Rectal smooth muscle tissue (tissue), 1 donor: Measurements from ENCODE around the gene ABO.

Experiments used
- H3K27ac ChIP-seq: one replicate; pipeline ENCODE4 v1.7.0; 2013; ENCODE audit warnings: low read depth, low read length, inconsistent platforms
- H3K27me3 ChIP-seq: one replicate; pipeline ENCODE4 v1.7.0; 2013; ENCODE audit warnings: low read length; ENCODE audit not compliant: control insufficient read depth, insufficient read depth
- H3K36me3 ChIP-seq: one replicate; pipeline ENCODE4 v1.7.0; 2013; ENCODE audit warnings: low read length; ENCODE audit not compliant: control insufficient read depth, insufficient read depth
- H3K4me1 ChIP-seq: one replicate; pipeline ENCODE4 v1.7.0; 2013; ENCODE audit warnings: low read length; ENCODE audit not compliant: control insufficient read depth, insufficient read depth
- H3K4me3 ChIP-seq: one replicate; pipeline ENCODE4 v1.7.0; 2013; ENCODE audit warnings: low read length
- H3K9ac ChIP-seq: one replicate; pipeline ENCODE4 v1.7.0; 2013; ENCODE audit warnings: low read length

The ABO gene

DNA sequence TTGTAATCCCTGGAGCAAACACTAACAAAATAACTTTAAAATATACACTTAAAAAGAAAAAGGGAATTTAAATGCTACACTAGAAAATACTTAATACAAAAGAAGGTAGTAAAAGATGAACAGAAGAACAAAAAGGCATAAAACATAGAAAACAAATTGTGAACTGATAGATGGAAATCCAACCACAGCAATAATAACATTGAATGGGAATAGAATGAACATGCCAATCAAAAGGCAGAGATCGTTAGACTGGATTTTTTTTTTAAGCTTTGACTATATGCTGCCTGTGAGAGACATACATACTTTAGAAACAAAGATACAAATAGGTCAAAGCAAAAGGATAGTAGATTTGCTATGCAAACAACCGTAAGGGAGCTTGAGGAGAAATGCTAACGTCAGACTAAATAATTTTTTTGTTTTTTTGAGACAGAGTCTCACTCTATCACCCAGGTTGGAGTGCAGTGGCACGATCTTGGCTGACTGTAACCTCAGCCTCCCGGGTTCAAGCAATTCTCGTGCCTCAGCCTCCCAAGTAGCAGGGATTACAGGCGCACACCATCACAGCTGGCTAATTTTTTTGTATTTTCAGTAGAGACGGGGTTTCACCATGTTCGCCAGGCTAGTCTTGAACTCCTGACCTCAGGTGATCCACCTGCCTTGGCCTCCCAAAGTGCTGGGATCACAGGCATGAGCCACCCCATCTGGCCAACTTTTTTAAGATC, 6.5 kb downstream of the ABO start:
- no peaks in the 10 kb centered on the region for H3K27me3 ChIP-seq
- H3K4me3 ChIP-seq: no peak overlapping the region
- no peaks in the 10 kb centered on the region for H3K36me3 ChIP-seq
- no peaks in the 10 kb centered on the region for H3K4me1 ChIP-seq
- no peak overlapping the region for H3K9ac ChIP-seq
- no peak overlapping the region for H3K27ac ChIP-seq

DNA sequence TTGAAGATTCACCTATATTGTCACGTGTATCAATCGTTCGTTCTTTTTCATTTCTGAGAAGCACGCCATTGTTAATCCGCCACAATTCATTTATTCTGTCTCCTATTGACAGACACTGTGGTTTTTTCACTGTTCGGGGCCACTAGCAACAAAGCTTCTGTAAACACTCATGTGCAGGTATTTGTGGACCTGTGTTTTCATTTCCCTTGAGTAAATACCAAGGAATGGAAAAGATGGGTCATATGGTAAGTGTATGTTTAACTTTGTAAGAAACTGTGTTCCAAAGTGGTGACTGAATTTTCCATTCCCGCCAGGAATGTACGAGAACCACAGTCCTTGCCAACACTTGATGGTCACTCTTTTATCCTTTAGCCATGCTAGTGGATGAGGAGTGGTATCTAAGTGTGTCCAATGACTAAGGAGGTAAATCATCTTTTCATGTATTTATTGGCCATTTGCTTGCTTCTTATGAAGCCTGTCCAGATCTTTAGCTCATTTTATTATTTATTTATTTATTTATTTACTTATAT, 10.7 kb downstream of the ABO start:
- no peaks in the 10 kb centered on the region for H3K4me1 ChIP-seq
- no peak overlapping the region for H3K27ac ChIP-seq
- no peak overlapping the region for H3K4me3 ChIP-seq
- peaks cover 3% of the 10 kb centered on the region for H3K36me3 ChIP-seq
- H3K27me3 ChIP-seq: no peaks in the 10 kb centered on the region
- H3K9ac ChIP-seq: no peak overlapping the region

GRCh38 chr9:133263557-133263956, 11.4 kb downstream of the ABO start:
- H3K9ac ChIP-seq: no peak overlapping the region
- no peak overlapping the region for H3K27ac ChIP-seq

DNA sequence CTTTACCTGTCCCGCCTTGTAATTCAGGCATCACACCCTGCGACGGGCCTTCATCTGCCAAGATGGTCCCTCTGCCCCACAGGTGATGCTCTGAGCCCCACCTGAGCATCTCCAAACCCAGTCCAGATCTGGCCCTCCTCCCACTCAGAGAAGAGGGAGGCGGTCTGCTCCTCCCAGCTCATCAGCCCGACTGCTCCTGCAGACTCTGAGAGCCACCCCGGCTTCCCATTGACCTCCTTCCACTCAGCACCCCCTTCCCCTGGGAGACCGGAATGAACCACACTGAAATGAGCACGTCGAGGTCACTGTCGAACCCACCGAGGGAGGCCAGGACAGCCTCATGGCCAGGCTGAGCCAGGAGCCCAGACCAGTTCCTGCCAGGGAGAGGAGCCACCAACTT, 12.8 kb downstream of the ABO start:
- H3K27ac ChIP-seq: no peak overlapping the region
- peaks cover 3% of the 10 kb centered on the region for H3K36me3 ChIP-seq
- H3K4me3 ChIP-seq: no peak overlapping the region
- no peaks in the 10 kb centered on the region for H3K27me3 ChIP-seq
- no peaks in the 10 kb centered on the region for H3K4me1 ChIP-seq
- no peak overlapping the region for H3K9ac ChIP-seq

More at GRCh38 chr9:133263557-133263956, 11.4 kb downstream of the ABO start:
- H3K4me3 ChIP-seq: no peak overlapping the region
- H3K36me3 ChIP-seq: peaks cover 3% of the 10 kb centered on the region
- no peaks in the 10 kb centered on the region for H3K27me3 ChIP-seq
- no peaks in the 10 kb centered on the region for H3K4me1 ChIP-seq

DNA sequence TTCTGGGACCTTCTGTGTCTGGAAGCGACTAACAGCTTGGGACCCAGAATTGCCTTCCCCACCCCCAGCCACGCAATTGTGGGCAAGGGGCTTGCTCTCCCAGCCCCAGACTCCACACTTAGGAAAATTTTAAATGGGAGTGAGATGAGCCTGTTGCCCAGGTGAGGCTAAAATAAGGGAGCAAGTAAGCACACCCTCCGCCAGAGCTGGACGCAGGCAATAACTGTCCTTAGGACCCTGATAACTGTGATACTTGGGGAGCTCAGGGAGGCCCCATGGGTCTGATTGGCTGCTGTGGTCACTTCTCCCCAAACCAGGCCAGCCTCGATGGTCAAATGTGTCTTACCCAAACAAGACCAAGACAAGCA, 13.3 kb downstream of the ABO start:
- Histone ChIP-seq H3K36me3 (peaks cover 3% of the 10 kb centered on the region), H3K27me3 (no peaks in the 10 kb centered on the region), H3K9ac (no peak overlapping the region), H3K4me3 (no peak overlapping the region), H3K4me1 (no peaks in the 10 kb centered on the region), H3K27ac (no peak overlapping the region)

- no peak overlapping the region for H3K27ac ChIP-seq
- no peaks in the 10 kb centered on the region for H3K27me3 ChIP-seq
- no peak overlapping the region for H3K9ac ChIP-seq
- peaks cover 3% of the 10 kb centered on the region for H3K36me3 ChIP-seq
- H3K4me3 ChIP-seq: no peak overlapping the region
- H3K4me1 ChIP-seq: no peaks in the 10 kb centered on the region
Measured at GRCh38 chr9:133261103-133261752, 13.8 kb downstream of the ABO start.

DNA sequence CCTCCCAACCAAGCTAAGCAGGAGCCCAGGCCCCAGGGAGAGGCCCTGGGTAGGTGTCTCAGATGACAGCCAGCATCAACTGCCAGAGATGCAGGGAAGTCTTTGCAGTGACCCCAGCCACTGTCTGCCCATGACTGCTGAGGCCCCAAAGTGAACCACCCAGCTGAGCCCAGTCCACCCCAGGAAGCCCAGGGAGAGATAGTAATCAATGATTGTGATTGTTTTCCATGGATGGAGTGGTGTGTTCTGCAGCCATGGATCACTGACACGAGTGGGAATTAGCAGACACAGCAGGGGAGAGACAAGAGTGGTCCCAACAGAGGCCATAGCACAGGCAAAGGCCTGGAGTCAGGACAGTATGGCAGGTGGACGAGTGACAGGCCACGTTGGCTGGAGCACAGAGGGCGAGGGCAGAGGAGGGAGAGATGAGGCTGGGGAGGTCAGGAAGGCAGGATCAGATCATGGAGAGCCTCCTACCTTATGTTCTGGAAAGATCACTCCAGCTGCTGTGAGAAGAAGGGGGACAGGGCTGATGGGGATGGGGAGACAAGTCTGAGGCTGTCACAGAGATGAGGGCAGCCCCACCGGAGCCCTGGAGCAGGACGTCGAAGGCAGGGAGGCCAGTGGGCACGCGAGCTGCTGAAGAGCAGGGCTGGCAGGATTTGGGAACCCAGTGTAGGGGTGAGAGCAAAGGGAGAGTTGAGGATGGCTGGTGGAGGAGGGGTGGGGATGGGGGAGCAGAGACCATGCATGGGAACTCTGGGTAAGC, 14.5 kb downstream of the ABO start:
- H3K9ac ChIP-seq: no peak overlapping the region

GRCh38 chr9:133258061-133259015, 16.7 kb downstream of the ABO start:
- Histone ChIP-seq H3K4me3 (no peak overlapping the region), H3K4me1 (no peaks in the 10 kb centered on the region), H3K36me3 (peaks cover 3% of the 10 kb centered on the region), H3K9ac (no peak overlapping the region), H3K27me3 (no peaks in the 10 kb centered on the region), H3K27ac (no peak overlapping the region)

More for the DNA sequence above, 14.5 kb downstream of the ABO start:
- H3K36me3 ChIP-seq: peaks cover 3% of the 10 kb centered on the region
- no peak overlapping the region for H3K4me3 ChIP-seq
- H3K27ac ChIP-seq: no peak overlapping the region
- no peaks in the 10 kb centered on the region for H3K27me3 ChIP-seq
- no peaks in the 10 kb centered on the region for H3K4me1 ChIP-seq

DNA sequence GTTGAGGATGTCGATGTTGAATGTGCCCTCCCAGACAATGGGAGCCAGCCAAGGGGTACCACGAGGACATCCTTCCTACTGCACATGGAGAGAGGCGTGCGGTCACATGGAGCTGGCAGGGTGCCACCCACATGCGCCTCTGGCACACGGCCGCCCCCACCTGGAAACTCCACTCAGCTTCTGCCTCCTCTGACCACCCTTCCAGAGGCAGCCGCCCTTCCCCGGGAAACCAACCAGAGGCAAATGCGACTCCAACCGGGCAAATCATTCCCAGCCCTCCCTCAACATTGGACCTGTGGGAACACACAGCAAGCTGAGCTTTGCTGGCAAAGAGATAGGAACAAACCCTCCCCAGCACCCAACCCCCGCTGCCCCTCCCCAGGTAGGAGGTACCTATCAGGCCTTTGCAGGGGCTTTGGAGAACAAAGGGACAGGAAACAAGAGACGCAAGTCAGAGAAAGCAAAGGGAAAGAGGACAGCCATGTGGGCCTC, 17.5 kb downstream of the ABO start:
- H3K9ac ChIP-seq: no peak overlapping the region
- H3K4me3 ChIP-seq: no peak overlapping the region
- no peak overlapping the region for H3K27ac ChIP-seq
- H3K27me3 ChIP-seq: no peaks in the 10 kb centered on the region
- H3K36me3 ChIP-seq: peaks cover 3% of the 10 kb centered on the region
- H3K4me1 ChIP-seq: no peaks in the 10 kb centered on the region

DNA sequence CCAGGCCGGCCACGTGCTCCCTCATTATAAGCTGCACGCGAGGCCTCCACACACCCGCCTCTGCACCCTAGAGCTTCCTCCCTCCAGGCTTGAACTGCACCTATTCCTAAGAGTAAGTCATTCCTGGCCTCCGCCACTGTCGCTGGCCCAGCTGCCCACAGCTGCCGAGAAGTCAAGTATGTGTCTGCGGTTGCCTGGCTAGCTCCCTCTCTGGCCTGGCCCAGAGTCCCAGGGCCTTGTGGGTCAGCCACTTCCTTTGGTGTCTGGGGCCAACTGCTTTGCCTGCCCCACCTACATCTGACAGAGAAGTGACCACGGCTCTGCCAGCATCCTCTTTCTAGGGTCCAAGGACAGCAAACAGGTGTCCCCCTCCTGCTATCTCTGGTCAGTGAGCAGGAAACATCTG, 18.3 kb downstream of the ABO start:
- Histone ChIP-seq H3K27me3 (no peaks in the 10 kb centered on the region), H3K4me3 (no peak overlapping the region), H3K9ac (no peak overlapping the region), H3K4me1 (no peaks in the 10 kb centered on the region), H3K27ac (no peak overlapping the region), H3K36me3 (peaks cover 3% of the 10 kb centered on the region)

DNA sequence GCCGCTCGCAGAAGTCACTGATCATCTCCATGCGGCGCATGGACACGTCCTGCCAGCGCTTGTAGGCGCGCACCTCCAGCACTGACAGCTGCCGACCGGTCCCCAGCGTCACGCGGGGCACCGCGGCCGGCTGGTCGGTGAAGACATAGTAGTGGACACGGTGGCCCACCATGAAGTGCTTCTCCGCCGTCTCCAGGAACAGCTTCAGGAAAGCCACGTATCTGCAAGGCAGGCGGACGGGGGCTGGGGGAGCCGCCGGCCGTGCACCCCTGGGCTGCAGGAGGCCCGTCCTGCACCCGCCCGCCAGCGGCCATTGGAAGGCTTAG, 18.9 kb downstream of the ABO start:
- no peaks in the 10 kb centered on the region for H3K27me3 ChIP-seq
- peaks cover 3% of the 10 kb centered on the region for H3K36me3 ChIP-seq
- no peaks in the 10 kb centered on the region for H3K4me1 ChIP-seq
- no peak overlapping the region for H3K9ac ChIP-seq
- H3K4me3 ChIP-seq: no peak overlapping the region
- no peak overlapping the region for H3K27ac ChIP-seq
